Esophagus muscularis mucosa (tissue), 4 donors: ENCODE data around the gene CST1. TPM values are rescaled to one million over a fixed set of nuclear protein-coding genes. Genes with fewer than 3 reads are reported as not detected.

ENCODE experiments used
- DNase-seq: peaks from one replicate; pipeline ENCODE4 v3.0.0-alpha.2; 2017; ENCODE audit errors: extremely low spot score
- H3K27ac ChIP-seq, 4 donors: fragments of 200-600 bp; sonication (generic); replicated peaks in 1 of 4; 1 replicate in 3 of 4; 2 replicates in 1 of 4; pipeline ENCODE4 v1.5.1; 2016 to 2019; ENCODE audit warnings: mild to moderate bottlenecking in 1 of 4
- H3K27me3 ChIP-seq, 4 donors: fragments of 200-600 bp; sonication (generic); one replicate each; pipeline versions ENCODE4 v1.5.1 to v1.6.0; 2016 to 2019
- H3K36me3 ChIP-seq, 4 donors: fragments of 200-600 bp; sonication (generic); one replicate each; pipeline ENCODE4 v1.5.1; 2016 to 2019
- H3K4me1 ChIP-seq, 4 donors: fragments of 200-600 bp; sonication (generic); one replicate each; pipeline ENCODE4 v1.5.1; 2016 to 2019
- H3K4me3 ChIP-seq, 4 donors: fragments of 200-600 bp; sonication (generic); 1 replicate in 2 of 4; 2 replicates in 2 of 4; pipeline ENCODE4 v1.5.1; 2016 to 2019; ENCODE audit warnings: mild to moderate bottlenecking in 4 of 4, moderate library complexity in 1 of 4
- H3K9me3 ChIP-seq, 4 donors: fragments of 200-600 bp; sonication (generic); 1 replicate in 3 of 4; 2 replicates in 1 of 4; pipeline ENCODE4 v1.5.1; 2016 to 2019
- CTCF ChIP-seq, 3 experiments: fragments of 200-600 bp in 2 of 3; fragments of 450-650 bp in 1 of 3; sonication (generic) in 2 of 3; IDR thresholded peaks; one replicate each; pipeline ENCODE4 v1.5.1; 2017 to 2019; ENCODE audit warnings: antibody characterized with exemption in 3 of 3, mild to moderate bottlenecking in 2 of 3, moderate library complexity in 1 of 3
- EP300 ChIP-seq: sonication (generic); formaldehyde crosslinking; IDR thresholded peaks from one replicate; pipeline ENCODE4 v1.6.1; 2017; ENCODE audit warnings: antibody characterized with exemption
- POLR2A ChIP-seq: fragments of 450-650 bp; IDR thresholded peaks from one replicate; pipeline ENCODE4 v1.6.1; 2017; ENCODE audit warnings: antibody characterized with exemption, moderate library complexity, mild to moderate bottlenecking, low read depth
- POLR2AphosphoS5 ChIP-seq, 2 donors: sonication (generic); formaldehyde crosslinking; IDR thresholded peaks; one replicate each; pipeline ENCODE4 v1.6.1; 2017; ENCODE audit warnings: antibody characterized with exemption in 2 of 2
- WGBS: methylation state at CpG from one replicate; pipeline ENCODE4 v1.1.5; 2018; 5-methylcytosine and 5-hydroxymethylcytosine counted together
- intact Hi-C: fragments of 100-400 bp; cut with DNase I; formaldehyde crosslinking; loops from one replicate; pipeline ENCODE4 v1.15.1; 2023
- small RNA-seq, 3 donors: library from RNA; depleted of rRNA; stranded (forward); fragments of <200 nt; gene quantifications; one replicate each; pipeline ENCODE3, GENCODE V24; 2016
- total RNA-seq, 4 donors: library from RNA; depleted of rRNA; stranded (reverse); fragments of >200 nt; gene quantifications; one replicate each; pipeline versions ENCODE4 v1.1.0 to v1.2.1, GENCODE V29; 2016

Gene CST1
- total RNA-seq, 4 donors from 2014 or later: not detected

GRCh38 chr20:23705895-23706294, 44.8 kb downstream of the CST1 start:
- DNase-seq: no peak
- 93% methylated on average over 1 of the region's 1 CpG for WGBS
- no peak overlapping the region for H3K27ac ChIP-seq
- no peaks in the 10 kb centered on the region for H3K36me3 ChIP-seq
- TF ChIP-seq EP300: no peak
- TF ChIP-seq POLR2A: no peak
- intact Hi-C loops: no loop called here
- peaks cover 0 to 3% (median 0%) of the 10 kb centered on the region in 4 donors for H3K27me3 ChIP-seq
- H3K4me1 ChIP-seq: no peaks in the 10 kb centered on the region
- no peaks in the 10 kb centered on the region for H3K9me3 ChIP-seq
- H3K4me3 ChIP-seq: no peak overlapping the region

- Histone ChIP-seq H3K4me1 (no peaks in the 10 kb centered on the region), H3K27ac (no peak overlapping the region), H3K36me3 (no peaks in the 10 kb centered on the region), H3K9me3 (no peaks in the 10 kb centered on the region), H3K27me3 (peaks cover 0 to 11% (median 0%) of the 10 kb centered on the region in 4 donors), H3K4me3 (no peak overlapping the region)
- intact Hi-C loops: no loop called here
- no peak for DNase-seq
- 72% methylated on average over 4 of the region's 4 CpGs for WGBS
- TF ChIP-seq POLR2AphosphoS5 (IDR thresholded peaks at IDR 0.05): no peak
- TF ChIP-seq CTCF (IDR thresholded peaks at IDR 0.05): no peak
- no peak for TF ChIP-seq EP300
- TF ChIP-seq POLR2A: no peak
Observed at GRCh38 chr20:23702021-23702420, 48.7 kb downstream of the CST1 start.

- no peak overlapping the region for H3K4me3 ChIP-seq
- H3K27me3 ChIP-seq: peaks cover 0 to 11% (median 0%) of the 10 kb centered on the region in 4 donors
- DNase-seq: peak; percentile 42
- TF ChIP-seq CTCF (IDR thresholded peaks at IDR 0.05) (no peak), EP300 (no peak), POLR2A (no peak), POLR2AphosphoS5 (IDR thresholded peaks at IDR 0.05) (no peak)
- intact Hi-C loops: no loop called here
- no peaks in the 10 kb centered on the region for H3K4me1 ChIP-seq
- 80% methylated on average over 1 of the region's 3 CpGs for WGBS
- no peaks in the 10 kb centered on the region for H3K36me3 ChIP-seq
- H3K9me3 ChIP-seq: no peaks in the 10 kb centered on the region
- H3K27ac ChIP-seq: no peak overlapping the region
Observed at GRCh38 chr20:23700931-23701330, 49.8 kb downstream of the CST1 start.

- DNase-seq: peak; percentile 80
- peaks cover 0 to 11% (median 0%) of the 10 kb centered on the region in 4 donors for H3K27me3 ChIP-seq
- TF ChIP-seq CTCF (IDR thresholded peaks at IDR 0.05): no peak
- TF ChIP-seq EP300: no peak
- no peak for TF ChIP-seq POLR2AphosphoS5 (IDR thresholded peaks at IDR 0.05)
- TF ChIP-seq POLR2A: no peak
- intact Hi-C loops: no loop called here
- H3K27ac ChIP-seq: no peak overlapping the region
- H3K4me1 ChIP-seq: peaks cover 0 to 4% (median 1%) of the 10 kb centered on the region in 4 donors
- no peaks in the 10 kb centered on the region for H3K36me3 ChIP-seq
- 0% methylated on average over 1 of the region's 1 CpG for WGBS
- H3K4me3 ChIP-seq: no peak overlapping the region
- H3K9me3 ChIP-seq: no peaks in the 10 kb centered on the region
Observed at GRCh38 chr20:23697947-23698346, 52.8 kb downstream of the CST1 start.

Small RNA genes within 50 kb of the gene (small RNA-seq; reads per million reads assigned to genes)
- gene CST2P1: 0 reads per million in 3 donors

Other genes with a start within 250 kb of the CST1 start
- gene CST9L, start 182.5 kb downstream of the CST1 start, total RNA-seq: not detected
- not detected for gene CST9, start 145.0 kb downstream of the CST1 start, total RNA-seq
- 1,000 to 10,000 TPM; 1,253 to 2,184 (median 1,709) TPM for gene CST3, start 113.0 kb downstream of the CST1 start, total RNA-seq
- gene CST4, start 61.9 kb downstream of the CST1 start, total RNA-seq: not detected
- gene CST2, start 75.8 kb upstream of the CST1 start, total RNA-seq: 1 to 10 TPM in 1 of 4 donors, under 1 TPM in 2, not detected in 1; 0.45 to 2.1 (median 0.86) TPM
- gene CST5, start 128.8 kb upstream of the CST1 start, total RNA-seq: 1 to 10 TPM in 3 of 4 donors, not detected in 1; 1.4 to 4.5 (median 3.7) TPM
- gene GGTLC1, start 237.8 kb upstream of the CST1 start, total RNA-seq: not detected